ENCODE data around the gene MEMO1.
"Not testable (repeated sequence)": the region's sequence is repeated elsewhere in the genome, so short reads cannot be mapped to it uniquely, and the experiment has no call there.

Gene MEMO1

DNA sequence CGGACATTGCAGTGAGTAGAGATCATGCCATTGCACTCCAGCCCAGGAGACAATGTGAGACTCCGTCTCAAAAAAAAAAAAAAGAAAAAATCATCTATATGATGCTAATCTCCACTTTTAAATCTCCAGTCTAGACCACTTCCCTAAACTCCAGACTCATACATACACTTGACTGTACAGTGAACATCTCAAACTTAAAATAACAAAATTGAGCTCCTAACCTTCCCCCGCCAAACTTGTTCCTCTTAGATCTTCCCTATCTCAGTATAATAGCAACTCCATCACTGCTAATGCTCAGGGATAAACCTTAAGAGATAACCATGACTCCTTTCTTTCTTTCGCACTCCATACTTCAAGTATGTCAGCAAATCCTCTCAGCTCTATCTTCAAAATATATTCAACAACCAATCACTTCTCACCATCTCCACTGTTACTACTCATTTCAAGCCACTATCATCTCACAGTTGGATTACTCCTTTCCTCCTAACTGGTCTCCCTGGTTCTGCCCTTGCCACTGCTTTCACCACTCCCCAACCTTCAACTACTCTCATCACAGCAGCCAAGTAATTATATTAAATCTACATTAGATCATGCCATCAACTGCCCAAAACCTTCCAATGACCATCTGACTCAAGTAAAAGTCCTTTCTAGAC lies 12.0 kb downstream of the MEMO1 start:
- DNase-seq, result no peak

DNA sequence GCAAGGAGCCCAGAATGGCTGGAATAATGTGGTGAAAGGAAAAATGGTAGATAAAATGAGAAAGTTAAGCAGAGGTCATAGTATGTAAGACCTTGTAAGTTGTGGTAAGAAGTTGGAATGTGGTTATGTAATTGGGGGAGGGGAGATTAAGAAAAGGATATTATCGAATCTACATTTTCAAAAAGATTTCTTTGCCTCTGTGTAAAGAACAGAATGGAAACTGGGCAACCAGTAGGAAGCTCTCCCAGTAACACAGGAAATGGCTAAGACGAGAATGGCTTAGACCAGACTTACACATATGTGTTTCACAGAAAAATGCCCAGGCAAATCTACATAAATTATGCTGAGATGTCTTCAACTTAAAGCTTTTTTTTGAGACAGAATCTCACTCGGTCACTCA lies 13.2 kb downstream of the MEMO1 start:
- no peak for DNase-seq

DNA sequence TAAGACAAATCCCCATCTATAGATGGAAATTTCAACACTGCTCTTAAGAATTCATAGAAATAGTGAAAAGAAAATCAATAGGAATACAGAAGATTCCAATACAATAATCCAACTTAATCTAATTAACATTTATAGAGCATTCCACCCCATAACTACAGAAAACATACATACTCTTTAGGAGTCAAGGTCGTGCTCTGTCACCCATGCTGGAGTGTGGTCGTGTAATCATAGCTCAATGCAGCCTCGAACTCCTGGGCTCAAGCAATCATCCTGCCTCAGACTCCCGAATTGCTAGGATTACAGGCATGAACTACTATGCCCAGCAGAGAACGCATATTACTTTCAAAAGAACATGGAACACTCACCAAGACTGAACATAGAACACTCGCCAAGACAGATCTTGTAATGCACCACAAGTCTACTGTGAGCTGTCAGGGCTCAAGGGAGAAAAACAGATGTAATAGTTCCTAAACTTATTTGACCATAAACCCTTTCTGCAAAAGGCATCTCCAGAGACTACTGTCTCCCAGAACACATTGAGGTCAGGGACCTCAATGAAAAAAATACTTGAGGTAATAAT lies 14.1 kb downstream of the MEMO1 start:
- no peak for DNase-seq

DNA sequence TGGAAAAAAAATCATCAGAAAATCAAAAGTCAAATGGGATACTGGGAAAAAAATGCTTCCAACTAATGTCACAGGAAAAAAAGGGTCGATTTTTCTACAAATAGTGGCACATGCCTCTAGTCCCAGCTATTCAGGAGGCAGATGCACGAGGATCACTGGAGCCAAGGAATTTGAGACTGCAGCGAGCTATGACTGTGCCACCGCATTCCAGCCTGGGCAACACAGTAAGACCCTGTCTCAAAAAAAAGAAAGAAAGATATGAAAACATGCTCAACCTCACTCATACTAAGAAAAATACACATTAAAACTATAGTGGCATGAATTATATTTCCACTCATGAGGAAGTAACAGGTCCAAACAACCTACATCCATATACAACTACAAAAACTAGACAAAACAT lies 17.9 kb downstream of the MEMO1 start:
- DNase-seq, result no peak

DNA sequence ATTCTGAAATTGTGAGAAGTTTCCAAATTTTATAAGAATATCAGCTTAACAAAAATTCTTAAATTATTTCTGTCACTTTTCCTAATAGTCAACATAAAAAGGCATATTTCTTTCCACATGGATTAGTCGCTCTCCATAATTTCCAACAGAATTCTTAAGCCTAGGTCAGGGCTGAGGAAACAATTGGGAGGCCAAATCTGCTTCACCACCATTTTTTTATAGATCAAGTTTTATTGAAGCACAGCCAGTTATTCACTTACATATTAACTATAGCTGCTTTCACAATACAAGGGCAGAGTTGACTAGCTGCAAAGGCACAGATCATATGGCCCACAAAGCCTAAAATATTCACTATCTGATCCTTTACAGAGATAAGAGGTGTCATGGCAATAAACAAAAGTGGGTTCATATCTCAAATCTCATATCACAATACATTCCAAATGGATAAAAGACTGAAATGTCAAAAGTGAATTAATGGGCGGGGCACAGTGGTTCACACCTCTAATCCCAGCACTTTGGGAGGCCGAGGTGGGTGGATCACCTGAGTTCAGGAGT lies 18.7 kb downstream of the MEMO1 start:
- DNase-seq, result no peak

DNA sequence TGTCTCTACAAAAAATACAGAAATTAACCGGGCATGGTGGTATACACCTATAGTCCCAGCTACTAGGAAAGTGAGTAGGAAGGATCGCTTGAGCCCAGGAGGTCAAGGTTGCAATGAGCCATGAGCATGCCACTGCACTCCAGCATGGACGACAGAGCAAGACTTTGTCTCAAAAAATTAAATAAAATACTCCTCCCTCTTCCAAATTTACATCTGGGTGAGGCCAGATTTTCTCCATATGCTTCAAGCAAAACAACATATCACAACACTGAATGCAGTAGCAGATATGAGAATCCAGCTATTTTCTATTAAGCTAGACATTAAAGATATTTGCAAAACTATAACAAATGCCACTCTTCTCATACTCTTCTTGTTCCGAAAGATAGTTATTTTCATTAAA lies 20.9 kb downstream of the MEMO1 start:
- DNase-seq, result no peak

DNA sequence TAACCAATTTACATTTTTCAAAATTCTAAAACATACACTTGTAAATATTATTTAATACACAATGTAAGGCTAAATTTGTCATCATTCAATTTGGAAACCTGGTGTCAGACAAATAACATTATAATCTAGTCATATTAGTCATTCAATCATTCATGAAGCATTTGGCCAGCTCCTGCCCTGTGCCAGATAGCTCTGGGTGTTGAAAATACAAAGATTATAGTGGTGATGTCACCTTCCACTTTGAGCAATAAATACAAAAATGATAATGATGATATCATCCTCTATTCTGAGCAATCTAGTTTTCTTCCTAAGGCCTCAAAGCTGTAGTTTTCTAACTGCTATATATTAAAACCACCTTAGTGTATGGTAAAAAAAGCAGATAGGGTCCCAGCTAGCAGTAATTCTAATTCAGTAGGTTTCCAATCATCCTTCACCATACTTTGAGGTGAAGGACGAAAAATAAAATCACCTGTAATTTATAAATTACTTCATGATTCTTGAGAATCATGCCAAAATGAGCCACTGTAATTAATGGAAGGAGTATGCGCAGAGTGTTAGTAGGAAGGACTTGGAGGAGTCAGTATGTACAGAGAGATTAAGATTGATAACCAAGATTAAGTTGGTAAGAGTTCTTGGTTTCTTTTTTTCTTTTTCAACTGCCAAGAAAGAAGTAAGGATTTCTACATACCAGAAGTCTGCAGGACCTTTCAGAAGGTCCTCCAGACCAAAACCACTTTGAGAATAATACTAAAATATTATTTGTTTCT lies 23.2 kb downstream of the MEMO1 start:
- no peak for DNase-seq

DNA sequence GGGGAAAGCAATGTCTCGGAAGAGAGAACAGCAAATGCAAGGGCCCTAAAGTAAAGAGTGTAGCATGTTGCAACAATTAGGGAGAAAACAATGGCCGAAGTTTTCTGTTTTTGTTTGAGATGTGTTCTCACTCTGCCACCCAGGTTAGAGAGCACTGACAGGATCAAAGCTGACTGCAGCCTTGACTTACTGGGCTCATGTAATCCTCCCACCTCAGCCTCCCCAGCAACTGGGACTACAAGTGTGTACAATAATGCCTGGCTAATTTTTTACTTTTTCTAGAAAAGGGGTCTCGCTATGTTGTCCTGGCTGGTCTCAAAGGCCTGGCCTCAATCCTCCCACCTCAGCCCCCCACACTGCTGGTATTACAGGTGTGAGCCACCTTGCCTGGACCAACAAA lies 23.9 kb downstream of the MEMO1 start:
- DNase-seq, result no peak

DNA sequence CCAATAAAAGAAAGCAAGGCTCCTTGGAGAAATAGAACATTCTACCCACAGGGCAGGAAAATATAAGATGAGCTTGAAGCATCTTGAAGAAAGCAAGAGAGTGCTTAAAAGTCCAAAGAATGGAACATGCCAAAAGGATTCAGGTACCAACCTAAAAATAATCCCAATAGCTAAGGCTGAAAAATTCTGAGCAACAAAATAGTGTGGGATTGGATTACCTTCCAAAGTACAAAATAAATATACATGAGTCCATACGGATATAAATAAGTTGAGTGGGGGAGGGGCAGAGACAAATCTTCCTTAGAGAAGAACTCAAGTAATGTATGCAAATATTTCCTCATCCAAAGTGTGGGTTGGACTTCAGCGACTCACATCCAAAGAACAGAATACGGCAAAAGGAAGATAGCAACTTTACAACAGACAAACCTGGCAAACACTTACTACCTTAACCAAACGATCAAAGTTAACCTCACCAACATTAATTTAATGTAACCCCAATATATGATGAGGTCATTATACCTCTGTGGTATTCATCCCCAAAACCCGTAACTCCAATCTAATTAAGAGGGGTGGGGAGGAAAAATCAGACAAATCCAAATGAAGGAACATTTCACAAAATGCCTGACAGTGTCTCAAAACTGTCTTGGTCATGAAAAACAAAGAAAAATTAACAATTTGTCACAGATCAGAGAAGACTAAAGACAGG lies 26.9 kb downstream of the MEMO1 start:
- no peak for DNase-seq

DNA sequence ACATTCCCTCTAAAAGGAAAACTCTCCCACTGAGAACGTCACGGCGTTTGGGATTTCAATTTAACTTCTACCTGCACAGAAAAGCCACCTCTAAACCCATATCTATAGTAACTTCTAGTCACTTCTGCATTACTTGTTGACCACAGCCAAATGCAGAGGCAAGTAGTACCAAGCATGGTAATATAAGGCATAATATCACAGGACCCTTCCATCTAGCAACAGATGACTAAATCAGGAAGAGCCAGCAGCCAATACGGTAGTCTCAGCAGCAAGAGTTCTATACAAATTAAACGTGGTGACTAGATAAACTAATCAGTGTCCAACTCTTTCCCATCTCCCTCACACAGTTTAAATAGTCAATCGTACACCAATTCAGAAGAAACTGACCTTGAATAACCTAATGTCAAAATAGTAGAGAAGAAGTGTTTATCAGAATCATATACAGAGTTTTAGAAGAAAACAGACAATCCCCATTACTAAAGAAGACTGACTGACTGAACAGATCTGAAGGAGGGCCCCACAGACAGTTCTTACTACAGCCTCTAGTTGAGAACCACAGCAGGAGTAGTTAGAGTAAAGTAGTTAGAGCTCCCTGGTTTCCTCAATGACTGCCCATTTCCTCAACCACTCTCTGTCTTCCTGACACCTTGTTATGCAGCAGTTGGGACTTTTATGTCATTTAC lies 30.0 kb downstream of the MEMO1 start:
- no peak for DNase-seq

DNA sequence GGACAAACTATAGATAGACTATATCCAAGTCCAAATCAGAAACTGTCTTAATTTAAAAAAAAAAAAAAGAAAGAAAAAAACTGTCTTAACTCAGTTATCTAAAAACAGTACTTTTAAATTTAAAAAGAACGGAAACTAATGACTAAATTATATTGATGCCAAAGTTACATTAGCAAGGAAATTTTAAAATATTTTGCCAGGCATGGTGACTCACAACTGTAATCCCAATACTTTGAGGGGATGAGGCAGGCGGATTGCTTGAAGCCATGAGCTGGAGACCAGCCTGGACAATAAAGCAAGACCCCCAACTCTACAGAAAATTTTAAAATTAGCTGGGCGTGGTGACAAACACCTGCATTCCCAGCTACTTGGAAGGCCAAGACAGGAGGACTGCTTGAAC lies 30.9 kb downstream of the MEMO1 start:
- DNase-seq, result no peak

DNA sequence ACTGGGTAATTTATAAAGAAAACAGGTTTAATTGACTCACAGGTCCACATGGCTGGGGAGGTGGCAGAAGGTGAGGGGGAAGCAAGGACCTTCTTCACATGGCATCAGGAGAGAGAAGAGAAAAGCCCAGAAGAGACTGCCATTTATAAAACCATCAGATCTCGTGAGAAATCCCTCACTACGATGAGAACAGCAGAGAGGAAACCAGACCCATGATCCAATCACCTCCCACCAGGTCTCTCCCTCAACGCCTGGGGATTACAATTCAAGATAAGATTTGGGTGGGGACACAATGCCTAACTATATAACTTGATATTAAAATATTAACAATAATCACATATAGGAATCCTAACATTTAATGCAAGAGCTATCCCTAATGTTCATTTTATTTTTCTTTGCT lies 31.8 kb downstream of the MEMO1 start:
- no peak for DNase-seq

DNA sequence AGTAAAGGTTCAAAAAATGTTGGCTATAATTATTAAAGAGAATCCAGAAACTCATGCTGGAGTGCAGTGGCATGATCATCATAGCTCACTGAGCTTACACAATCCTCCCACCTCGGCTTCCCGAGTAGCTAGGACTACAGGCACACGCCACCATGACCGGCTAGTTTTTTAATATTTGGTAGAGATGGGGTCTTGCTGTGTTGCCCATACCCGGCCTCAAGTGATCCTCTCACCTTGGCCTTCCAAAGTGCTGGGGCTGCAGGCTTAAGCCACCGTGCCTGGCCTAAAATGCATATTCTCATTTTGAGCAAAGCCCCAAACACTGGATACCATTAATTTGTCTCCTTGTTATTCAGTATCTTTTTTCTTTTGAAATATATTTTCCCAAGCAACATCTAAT lies 32.4 kb downstream of the MEMO1 start:
- no peak for DNase-seq

DNA sequence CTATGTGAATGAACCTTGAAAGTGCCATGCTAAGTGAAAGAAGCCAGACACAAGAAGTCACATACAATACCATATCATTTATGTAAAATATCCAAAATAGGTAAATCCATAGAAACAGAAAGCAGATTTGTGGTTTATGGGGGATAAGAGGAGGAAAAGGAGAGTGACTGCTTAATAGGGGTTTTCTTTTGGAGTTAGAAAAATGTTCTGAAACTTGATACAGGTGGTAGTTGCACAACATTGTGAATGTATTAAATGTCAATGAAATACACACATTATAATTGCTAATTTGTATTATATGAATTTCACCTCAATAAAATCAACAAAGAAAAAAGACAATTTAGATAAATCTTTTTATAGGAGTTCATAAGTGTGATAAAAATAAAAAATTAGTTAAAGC lies 37.1 kb downstream of the MEMO1 start:
- DNase-seq, result no peak

DNA sequence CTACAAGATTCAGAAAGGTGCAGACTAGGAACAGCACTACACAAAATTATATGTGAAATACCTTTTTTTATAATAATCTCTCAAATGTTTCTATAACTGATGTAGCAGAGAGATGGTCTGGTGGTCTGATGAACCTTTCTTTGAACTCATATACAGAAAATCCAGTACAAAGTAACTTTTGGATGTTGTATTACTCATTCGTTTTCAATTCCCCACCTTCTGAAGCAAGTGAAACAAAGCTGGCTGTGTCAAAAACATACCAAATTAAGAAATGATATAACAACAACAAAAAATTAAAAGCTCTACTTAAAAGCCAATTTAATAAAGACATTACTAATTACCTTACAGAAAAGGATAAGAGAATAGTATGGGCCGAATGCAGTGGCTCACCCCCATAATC lies 38.7 kb downstream of the MEMO1 start:
- DNase-seq, result no peak

DNA sequence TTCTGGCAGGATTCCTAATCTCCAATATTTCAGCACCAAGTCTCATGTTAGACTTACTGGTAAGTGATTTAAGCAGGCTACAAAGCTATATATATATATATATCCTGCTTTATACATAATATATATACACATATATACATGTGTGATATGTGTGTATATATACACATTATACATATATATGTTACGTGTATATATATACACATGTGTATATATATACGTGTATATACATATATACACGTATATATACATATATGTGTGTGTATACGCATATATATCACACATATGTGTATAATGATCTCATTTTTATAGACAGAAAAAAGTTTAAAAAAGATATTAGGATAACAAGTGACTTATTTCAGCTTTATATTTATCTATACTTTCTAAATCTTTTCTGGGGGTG lies 41.6 kb downstream of the MEMO1 start:
- no peak for DNase-seq

DNA sequence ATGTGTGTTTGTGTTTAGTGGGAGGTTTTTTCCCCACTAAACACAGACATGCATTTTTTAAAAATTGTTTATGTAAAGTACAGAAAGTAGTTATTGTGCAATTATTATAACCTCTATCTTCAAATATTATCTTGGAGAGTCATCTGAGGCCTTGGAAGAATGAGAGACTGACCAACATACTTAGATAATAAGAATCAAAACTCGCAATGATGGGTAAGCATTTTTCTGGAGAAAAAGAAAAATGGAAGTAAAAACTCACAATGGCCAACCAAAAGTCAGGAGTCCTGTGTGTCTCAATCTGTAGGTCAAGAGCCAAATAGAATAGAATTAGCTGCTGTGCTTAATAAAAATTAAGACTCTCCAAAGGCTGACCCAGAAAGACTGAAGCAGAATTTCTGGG lies 43.0 kb downstream of the MEMO1 start:
- DNase-seq, result no peak

DNA sequence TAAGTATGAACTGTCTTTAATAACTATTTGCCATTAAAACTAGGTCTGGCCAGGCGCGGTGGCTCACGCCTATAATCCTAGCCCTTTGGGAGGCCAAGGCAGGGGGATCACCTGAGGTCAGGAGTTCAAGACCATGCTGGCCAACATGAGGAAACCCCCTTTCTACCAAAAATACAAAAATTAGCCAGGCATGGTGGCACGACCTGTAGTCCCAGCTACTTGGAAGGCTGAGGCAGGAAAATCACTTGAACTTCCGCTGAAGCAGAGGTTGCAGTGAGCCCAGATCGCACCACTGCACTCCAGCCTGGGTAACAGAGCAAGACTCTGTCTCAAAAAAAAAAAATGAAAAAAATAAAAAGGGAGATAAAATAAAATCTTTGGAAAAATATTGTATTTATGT lies 44.4 kb downstream of the MEMO1 start:
- not testable (repeated sequence) for DNase-seq

DNA sequence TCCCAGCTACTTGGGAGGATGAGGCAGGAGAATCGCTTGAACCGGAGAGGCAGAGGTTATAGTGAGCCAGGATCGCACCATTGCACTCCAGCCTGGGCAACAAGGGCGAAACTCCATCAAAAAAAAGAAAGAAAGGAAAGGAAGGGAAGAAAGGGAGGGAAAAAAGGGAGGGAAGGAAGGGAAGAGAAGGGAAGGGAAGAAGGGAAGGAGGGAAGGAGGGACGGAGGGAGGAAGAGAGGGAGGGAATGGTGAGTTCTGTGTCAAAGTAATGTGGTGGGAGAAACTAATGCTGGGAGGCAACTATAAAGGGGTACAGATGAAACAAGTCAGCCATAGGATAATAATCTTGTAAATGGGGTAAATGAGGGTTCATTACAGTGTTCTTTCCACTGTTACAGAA lies 45.7 kb downstream of the MEMO1 start:
- DNase-seq, result no peak

DNA sequence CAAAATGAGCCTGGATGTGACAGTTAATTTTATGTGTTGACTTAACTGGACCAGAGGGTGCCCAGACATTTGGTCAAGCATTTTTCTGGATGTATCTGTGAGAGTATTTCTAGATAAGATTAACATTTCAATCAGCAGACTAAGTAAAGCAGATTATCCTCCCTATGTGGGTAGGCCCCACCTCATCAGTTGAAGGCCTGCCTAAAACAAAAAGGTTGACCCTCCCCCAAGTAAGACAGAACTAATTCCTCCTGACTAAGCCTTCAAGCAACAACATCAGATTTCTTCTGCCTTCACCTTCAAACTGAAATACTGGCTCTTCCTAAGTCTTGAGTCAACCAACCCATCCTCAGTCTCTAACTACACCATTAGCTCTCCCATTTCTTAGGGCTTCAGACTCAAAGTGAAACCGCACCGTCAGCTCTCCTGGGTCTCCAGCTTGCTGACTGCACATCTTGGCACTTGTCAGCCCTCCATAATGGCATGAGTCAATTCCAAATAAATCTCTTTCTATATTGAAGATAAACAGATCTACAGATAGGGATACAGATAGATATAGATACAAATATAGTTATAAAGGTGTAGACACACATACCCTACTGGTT lies 47.9 kb downstream of the MEMO1 start:
- no peak for DNase-seq

DNA sequence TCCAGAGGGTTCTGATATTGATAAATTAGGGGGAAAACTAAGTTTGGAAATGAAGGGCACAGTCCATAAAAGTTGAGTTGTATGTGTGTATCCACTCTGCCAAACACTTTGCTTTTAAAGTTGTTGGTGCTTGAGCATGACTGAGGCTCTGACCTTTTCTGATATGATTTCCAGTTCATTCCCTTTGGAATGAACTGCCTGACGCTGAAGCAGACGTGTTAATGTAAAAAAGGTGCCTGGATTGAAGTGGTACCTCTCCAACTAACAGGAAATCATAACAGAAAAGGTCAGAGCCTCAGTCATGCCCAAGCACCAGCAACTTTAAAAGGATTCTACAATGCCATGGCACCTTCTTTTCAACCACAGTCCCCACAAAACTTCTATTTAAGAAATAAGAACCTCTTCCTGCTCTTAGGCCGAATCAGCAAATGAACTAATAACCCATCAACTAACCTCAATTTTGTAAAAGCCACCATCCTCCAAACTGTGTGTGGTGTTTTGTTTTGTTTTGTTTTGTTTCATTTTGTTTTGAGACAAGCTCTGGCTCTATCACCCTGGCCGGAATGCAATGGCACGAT lies 52.6 kb downstream of the MEMO1 start:
- no peak for DNase-seq
